Neuronal stem cell (in vitro differentiated cells): ENCODE measurements around the gene NABP2.

Experiments
- DNase-seq: peaks from one replicate; pipeline ENCODE4 v3.0.0-alpha.2; 2013; ENCODE audit warnings: low spot score
- H2AFZ ChIP-seq: one replicate; pipeline ENCODE4 v1.6.1; 2013; ENCODE audit warnings: mild to moderate bottlenecking, low read length, inconsistent platforms
- H2AK5ac ChIP-seq: 2 replicates; pipeline ENCODE4 v1.6.1; 2013; ENCODE audit warnings: low read depth, mild to moderate bottlenecking, inconsistent platforms, low read length, moderate library complexity, mixed read lengths
- H2BK120ac ChIP-seq: 2 replicates; pipeline ENCODE4 v1.6.1; 2013; ENCODE audit warnings: low read depth, mild to moderate bottlenecking, inconsistent platforms, low read length, moderate library complexity, mixed read lengths
- H2BK12ac ChIP-seq: one replicate; pipeline ENCODE4 v1.6.1; 2013; ENCODE audit warnings: low read length, inconsistent platforms
- H2BK15ac ChIP-seq: 2 replicates; pipeline ENCODE4 v1.6.1; 2013; ENCODE audit warnings: mild to moderate bottlenecking, low read length, inconsistent platforms, mixed read lengths
- H2BK5ac ChIP-seq: one replicate; pipeline ENCODE4 v1.6.1; 2013; ENCODE audit warnings: inconsistent platforms, mild to moderate bottlenecking, low read length, moderate library complexity
- H3K14ac ChIP-seq: one replicate; pipeline ENCODE4 v1.6.1; 2013; ENCODE audit warnings: low read length, inconsistent platforms
- H3K18ac ChIP-seq: 2 replicates; pipeline ENCODE4 v1.6.1; 2013; ENCODE audit warnings: low read length, inconsistent platforms
- H3K23ac ChIP-seq: 2 replicates; pipeline ENCODE4 v1.6.1; 2013; ENCODE audit warnings: low read depth, mild to moderate bottlenecking, mixed read lengths, low read length, inconsistent platforms; ENCODE audit not compliant: poor library complexity
- H3K27ac ChIP-seq: replicated peaks from 3 replicates; pipeline ENCODE4 v1.5.1; 2013; ENCODE audit warnings: low read length, inconsistent platforms
- H3K27me3 ChIP-seq, 3 experiments: 2 replicates each; pipeline ENCODE4 v1.6.1; 2013; ENCODE audit warnings: low read length in 3 of 3, mild to moderate bottlenecking in 2 of 3, inconsistent platforms in 1 of 3, low read depth in 1 of 3, mixed read lengths in 1 of 3, moderate library complexity in 1 of 3; ENCODE audit not compliant: control insufficient read depth in 3 of 3, insufficient read depth in 3 of 3
- H3K36me3 ChIP-seq, 2 donors: replicated peaks in 1 of 2; 2 replicates each; pipeline ENCODE4 v1.6.1; 2013; ENCODE audit warnings: low read length in 2 of 2; ENCODE audit not compliant: control insufficient read depth in 2 of 2, insufficient read depth in 2 of 2
- H3K4ac ChIP-seq: 2 replicates; pipeline ENCODE4 v1.6.1; 2013; ENCODE audit warnings: inconsistent platforms, mild to moderate bottlenecking, low read length, moderate library complexity
- H3K4me1 ChIP-seq, 2 donors: 1 replicate in 1 of 2; 2 replicates in 1 of 2; pipeline ENCODE4 v1.6.1; 2013; ENCODE audit warnings: low read length in 2 of 2, low read depth in 1 of 2; ENCODE audit not compliant: control insufficient read depth in 2 of 2, insufficient read depth in 1 of 2
- H3K4me2 ChIP-seq: one replicate; pipeline ENCODE4 v1.6.1; 2013; ENCODE audit warnings: mild to moderate bottlenecking, low read length, inconsistent platforms; ENCODE audit not compliant: insufficient read depth, poor library complexity, severe bottlenecking
- H3K4me3 ChIP-seq, 2 donors: 2 replicates each; pipeline ENCODE4 v1.5.1; 2013; ENCODE audit warnings: low read length in 2 of 2, mild to moderate bottlenecking in 2 of 2, inconsistent platforms in 1 of 2, moderate library complexity in 1 of 2
- H3K79me1 ChIP-seq: one replicate; pipeline ENCODE4 v1.6.1; 2013; ENCODE audit warnings: low read depth, mild to moderate bottlenecking, inconsistent platforms, low read length, moderate library complexity
- H3K9ac ChIP-seq: one replicate; pipeline ENCODE4 v1.6.1; 2013; ENCODE audit warnings: mild to moderate bottlenecking, low read depth, low read length, inconsistent platforms; ENCODE audit not compliant: poor library complexity
- H3K9me3 ChIP-seq, 2 donors: replicated peaks in 1 of 2; 2 replicates each; pipeline versions ENCODE3 to v1.6.1; 2013; ENCODE audit warnings: low read length in 2 of 2, mild to moderate bottlenecking in 2 of 2, inconsistent platforms in 1 of 2, low read depth in 1 of 2, mixed read lengths in 1 of 2, moderate library complexity in 1 of 2; ENCODE audit not compliant: control insufficient read depth in 2 of 2, insufficient read depth in 1 of 2
- H4K8ac ChIP-seq: one replicate; pipeline ENCODE4 v1.6.1; 2013; ENCODE audit warnings: low read depth, mild to moderate bottlenecking, inconsistent platforms, low read length, moderate library complexity
- H4K91ac ChIP-seq: one replicate; pipeline ENCODE4 v1.6.1; 2013; ENCODE audit warnings: low read length, low read depth, mild to moderate bottlenecking, inconsistent platforms; ENCODE audit not compliant: poor library complexity
- WGBS, 2 donors: extraction: QIAGEN DNeasy Blood & Tissue Kit; methylation state at CpG; one replicate each; pipeline ENCODE4 v1.1.7; 2013; ENCODE audit warnings: missing lambda C conversion rate in 2 of 2, mixed read lengths in 1 of 2; ENCODE audit not compliant: insufficient read length in 2 of 2, insufficient replicate concordance in 1 of 2; ENCODE audit errors: extremely low coverage in 2 of 2; 5-methylcytosine and 5-hydroxymethylcytosine counted together

Gene NABP2

DNA sequence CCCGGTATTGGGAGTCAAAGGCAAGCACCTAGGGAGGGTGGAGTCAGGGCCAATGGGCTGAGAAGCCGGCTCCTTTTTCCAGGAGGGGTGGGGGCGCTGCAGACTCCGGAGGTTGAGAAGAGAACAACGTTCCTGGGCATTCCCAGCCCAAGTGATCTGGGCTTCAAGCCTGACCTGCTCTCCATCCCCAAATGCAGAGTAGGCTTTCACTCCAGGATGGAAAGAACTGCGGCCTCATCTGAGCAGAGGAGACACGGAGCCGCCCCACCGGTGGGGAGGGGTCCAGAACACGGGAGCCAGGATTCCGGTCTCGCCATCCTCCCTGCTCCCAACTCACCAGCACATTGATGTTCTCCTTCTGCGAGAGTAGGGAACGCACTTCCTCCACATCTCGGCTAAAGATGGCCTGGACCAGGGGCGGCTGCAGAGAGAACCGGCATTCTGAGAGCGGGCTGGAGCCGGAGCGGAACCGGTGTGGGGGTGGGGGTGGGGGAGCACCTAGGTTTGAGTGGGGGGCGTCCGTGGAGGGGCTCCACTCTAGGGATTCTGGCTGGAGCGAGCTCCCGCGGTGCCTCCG is 33.4 kb downstream of the NABP2 start:
- DNase-seq, result peak; percentile 41
- H3K36me3 ChIP-seq, result peaks cover 34 to 46% of the 10 kb centered on the region in 2 donors
- WGBS, 2 donors, result no CpG with 5 or more reads among the region's 27 CpGs

GRCh38 chr12:56258068-56258819 is 34.1 kb downstream of the NABP2 start, which contains the start of gene ANKRD52:
Gene ANKRD52, minus strand, starts transcription at chr12:56258384. Its CDS starts 115 bp downstream, at chr12:56258269.
- H2AK5ac ChIP-seq, result peak within 1 kb of the TSS; percentile 64
- peaks cover 8 to 12% of the 10 kb centered on the region in 2 donors for H3K4me1 ChIP-seq
- H3K4me2 ChIP-seq, result peak within 1 kb of the TSS; percentile 70
- no CpG with 5 or more reads among the region's 78 CpGs for WGBS, 2 donors
- H3K27me3 ChIP-seq, result no peaks in the 10 kb centered on the region
- H3K14ac ChIP-seq, result peak within 1 kb of the TSS; percentile 92
- DNase-seq, result peak; percentile 81
- H2BK120ac ChIP-seq, result peak within 1 kb of the TSS; percentile 53
- H3K4me3 ChIP-seq, result peak within 1 kb of the TSS; percentile 78 to 89
- no peak within 1 kb of the TSS for H4K91ac ChIP-seq
- H3K23ac ChIP-seq, result peak within 1 kb of the TSS; percentile 82
- peaks cover 10% of the 10 kb centered on the region for H3K79me1 ChIP-seq
- H2BK15ac ChIP-seq, result peak within 1 kb of the TSS; percentile 93
- H3K9ac ChIP-seq, result peak within 1 kb of the TSS; percentile 99
- no peak within 1 kb of the TSS for H3K4ac ChIP-seq
- peaks cover 28 to 39% of the 10 kb centered on the region in 2 donors for H3K36me3 ChIP-seq
- peak within 1 kb of the TSS; percentile 99 for H3K18ac ChIP-seq
- H2BK12ac ChIP-seq, result no peak within 1 kb of the TSS
- peak within 1 kb of the TSS; percentile 99 for H2AFZ ChIP-seq
- no peaks in the 10 kb centered on the region for H3K9me3 ChIP-seq
- H2BK5ac ChIP-seq, result peak within 1 kb of the TSS; percentile 93
- H4K8ac ChIP-seq, result no peak within 1 kb of the TSS
- H3K27ac ChIP-seq, result peak within 1 kb of the TSS; percentile 62

More for the DNA sequence above, 33.4 kb downstream of the NABP2 start:
- no peaks in the 10 kb centered on the region for H3K9me3 ChIP-seq
- no peaks in the 10 kb centered on the region for H3K27me3 ChIP-seq
- H3K79me1 ChIP-seq, result peaks cover 10% of the 10 kb centered on the region
- no peak overlapping the region for H2BK12ac ChIP-seq
- H3K14ac ChIP-seq, result peak overlapping the region; percentile 92
- H2BK120ac ChIP-seq, result peak overlapping the region; percentile 53
- H3K4me3 ChIP-seq, result peak overlapping the region; percentile 78 to 89
- H3K27ac ChIP-seq, result peak overlapping the region; percentile 62
- H3K18ac ChIP-seq, result peak overlapping the region; percentile 99
- H2BK15ac ChIP-seq, result peak overlapping the region; percentile 74
- no peak overlapping the region for H2BK5ac ChIP-seq
- H3K4me1 ChIP-seq, result peaks cover 8 to 12% of the 10 kb centered on the region in 2 donors
- H3K9ac ChIP-seq, result peak overlapping the region; percentile 99
- H2AFZ ChIP-seq, result peak overlapping the region; percentile 99
- no peak overlapping the region for H4K91ac ChIP-seq
- H3K23ac ChIP-seq, result peak overlapping the region; percentile 82
- no peak overlapping the region for H2AK5ac ChIP-seq
- H3K4me2 ChIP-seq, result peak overlapping the region; percentile 61
- H4K8ac ChIP-seq, result no peak overlapping the region
- H3K4ac ChIP-seq, result no peak overlapping the region

GRCh38 chr12:56258820-56259183 is 34.7 kb downstream of the NABP2 start:
- WGBS, 2 donors, result no CpG with 5 or more reads among the region's 9 CpGs
- peak overlapping the region; percentile 93 for H2BK5ac ChIP-seq

DNA sequence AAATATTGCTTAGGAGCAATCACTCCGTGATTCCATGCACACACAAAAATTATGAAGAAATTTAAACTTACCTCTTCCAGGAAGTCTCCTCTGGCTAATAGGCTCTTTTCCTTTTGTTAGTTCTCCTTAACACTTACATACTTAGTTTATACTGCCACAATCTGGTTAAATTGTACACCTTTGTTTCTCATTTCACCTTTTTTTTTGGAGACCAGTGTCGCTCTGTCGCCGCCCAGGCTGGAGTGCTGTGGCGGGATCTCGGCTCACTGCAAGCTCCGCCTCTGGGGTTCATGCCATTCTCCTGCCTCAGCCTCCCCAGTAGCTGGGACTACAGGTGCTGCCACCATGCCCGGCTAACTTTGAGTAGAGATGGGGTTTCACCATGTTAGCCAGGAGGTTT is 36.2 kb downstream of the NABP2 start:
- H3K4me2 ChIP-seq, result no peak overlapping the region
- no peak for DNase-seq
- H2BK5ac ChIP-seq, result no peak overlapping the region
- H2AFZ ChIP-seq, result no peak overlapping the region
- H3K14ac ChIP-seq, result no peak overlapping the region
- no peak overlapping the region for H3K18ac ChIP-seq
- no peak overlapping the region for H3K4me3 ChIP-seq
- peaks cover 10% of the 10 kb centered on the region for H3K79me1 ChIP-seq
- H3K27me3 ChIP-seq, result no peaks in the 10 kb centered on the region
- H2BK15ac ChIP-seq, result no peak overlapping the region
- no CpG with 5 or more reads among the region's 8 CpGs for whole genome bisulfite sequencing, 2 donors
- H3K27ac ChIP-seq, result no peak overlapping the region
- peaks cover 12 to 19% of the 10 kb centered on the region in 2 donors for H3K36me3 ChIP-seq
- H3K9me3 ChIP-seq, result no peaks in the 10 kb centered on the region
- no peak overlapping the region for H4K91ac ChIP-seq
- no peak overlapping the region for H3K4ac ChIP-seq
- H3K23ac ChIP-seq, result no peak overlapping the region
- no peak overlapping the region for H2BK120ac ChIP-seq
- H3K4me1 ChIP-seq, result peaks cover 8 to 12% of the 10 kb centered on the region in 2 donors
- H2BK12ac ChIP-seq, result no peak overlapping the region
- no peak overlapping the region for H3K9ac ChIP-seq
- no peak overlapping the region for H2AK5ac ChIP-seq
- no peak overlapping the region for H4K8ac ChIP-seq

More at GRCh38 chr12:56258820-56259183, 34.7 kb downstream of the NABP2 start:
- Histone ChIP-seq H2BK12ac (no peak overlapping the region), H2BK15ac (peak overlapping the region; percentile 93), H3K4me1 (peaks cover 8 to 12% of the 10 kb centered on the region in 2 donors), H3K23ac (peak overlapping the region; percentile 82), H3K27ac (no peak overlapping the region), H2AFZ (peak overlapping the region; percentile 99), H3K79me1 (peaks cover 10% of the 10 kb centered on the region), H3K4ac (no peak overlapping the region), H3K27me3 (no peaks in the 10 kb centered on the region), H3K14ac (no peak overlapping the region), H4K8ac (no peak overlapping the region), H3K18ac (peak overlapping the region; percentile 93), H2AK5ac (peak overlapping the region; percentile 64), H3K4me3 (peak overlapping the region; percentile 78 to 88), H3K4me2 (peak overlapping the region; percentile 70), H4K91ac (no peak overlapping the region), H3K9ac (peak overlapping the region; percentile 89), H3K9me3 (no peaks in the 10 kb centered on the region), H3K36me3 (peaks cover 22 to 34% of the 10 kb centered on the region in 2 donors), H2BK120ac (no peak overlapping the region)
- peak; percentile 9 for DNase-seq
